GM12892 (cell line): ENCODE measurements around the gene PLA2G2F.

ENCODE experiments used
- POLR2A ChIP-seq: IDR thresholded peaks from 2 replicates; pipeline ENCODE4 v1.6.1; 2011; ENCODE audit warnings: low read depth, low read length, control low read depth
- TAF1 ChIP-seq: IDR thresholded peaks from 2 replicates; pipeline ENCODE4 v1.6.1; 2011; ENCODE audit warnings: low read depth, mild to moderate bottlenecking, control low read depth, low read length, borderline replicate concordance

DNA sequence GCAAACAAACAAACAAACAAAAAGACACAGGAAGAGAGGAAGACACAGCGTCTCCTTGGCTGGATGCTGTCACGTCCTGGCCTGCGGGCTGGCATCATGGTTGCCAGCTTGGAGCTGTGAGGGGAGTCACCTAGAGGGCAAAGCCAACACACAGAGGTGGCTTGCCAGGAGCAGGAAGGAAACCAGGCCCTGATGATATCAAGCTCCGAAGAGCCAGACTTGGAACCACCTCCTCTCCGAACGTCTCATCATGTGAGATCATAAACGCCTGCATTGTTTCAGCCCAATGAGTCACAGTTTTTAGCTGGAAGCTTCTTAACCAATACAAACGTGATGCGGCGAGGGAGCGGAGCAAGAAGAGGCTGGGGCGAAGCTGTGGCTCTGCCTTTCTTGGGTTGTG, 28.4 kb upstream of the PLA2G2F start:
- TF ChIP-seq POLR2A, result no peak
- TF ChIP-seq TAF1, result no peak
